SIG-M5 (cell line): ENCODE results near the gene SYTL4.

Experiments
- DNase-seq: peaks from one replicate; lab custom pipeline; 2025; lab: John Stamatoyannopoulos, UW

SYTL4 gene

DNA sequence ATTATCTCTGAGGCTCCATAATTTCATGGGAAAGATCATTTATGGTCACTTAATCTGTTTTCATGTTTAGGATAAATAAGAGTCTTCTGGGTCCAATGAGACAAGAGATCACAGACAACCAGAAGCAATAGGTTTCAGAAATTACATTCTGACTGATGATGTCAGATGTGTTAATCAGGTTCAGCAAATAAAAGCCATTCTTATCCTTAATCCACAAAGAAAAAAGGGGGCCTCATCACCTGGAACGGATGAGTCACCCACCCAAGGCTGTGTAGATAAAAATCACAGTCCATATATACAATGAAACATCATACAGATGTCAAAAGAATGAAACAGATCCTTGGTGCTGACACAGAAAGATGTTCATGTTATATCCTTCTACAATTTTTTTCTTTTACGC lies 36.6 kb downstream of the SYTL4 start:
- DNase-seq, result no peak

DNA sequence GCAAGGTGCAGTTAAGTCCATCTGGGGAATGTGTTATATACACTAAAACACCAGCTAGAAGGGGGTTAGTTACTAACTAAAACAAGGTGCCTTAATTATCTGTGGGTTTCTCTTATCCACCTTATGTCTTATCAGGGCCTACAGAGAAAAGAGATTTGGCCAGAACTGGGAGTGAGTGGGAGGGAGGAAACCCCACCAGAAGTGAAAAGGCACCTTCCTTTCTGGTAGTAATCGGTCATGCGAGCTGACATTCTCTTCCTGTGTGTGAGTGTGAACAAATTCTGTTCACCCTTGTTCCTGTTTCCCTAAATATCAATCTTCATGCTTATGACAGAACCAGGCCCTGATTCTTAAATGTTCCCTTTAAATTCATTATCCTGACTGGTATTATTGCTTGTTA lies 44.4 kb downstream of the SYTL4 start:
- no peak for DNase-seq

DNA sequence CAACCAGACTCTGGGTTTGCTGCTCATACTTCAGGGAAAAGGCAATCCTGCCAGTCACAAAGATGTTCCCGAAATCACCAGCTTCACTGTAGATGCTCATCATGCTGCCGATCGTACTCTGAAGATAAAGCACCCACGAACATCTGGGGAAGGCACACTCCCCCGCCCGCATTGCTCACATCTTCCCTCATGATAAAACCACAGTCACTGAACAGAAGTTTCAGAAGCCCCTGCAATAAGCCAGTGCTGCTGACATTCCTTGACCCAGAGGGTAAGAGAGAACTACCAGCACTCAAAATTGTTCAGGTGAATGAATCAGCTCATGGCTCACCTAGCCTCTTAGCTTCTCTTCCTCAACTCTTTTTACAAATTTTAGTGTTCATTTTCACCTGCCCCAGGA lies 44.8 kb downstream of the SYTL4 start:
- no peak for DNase-seq

DNA sequence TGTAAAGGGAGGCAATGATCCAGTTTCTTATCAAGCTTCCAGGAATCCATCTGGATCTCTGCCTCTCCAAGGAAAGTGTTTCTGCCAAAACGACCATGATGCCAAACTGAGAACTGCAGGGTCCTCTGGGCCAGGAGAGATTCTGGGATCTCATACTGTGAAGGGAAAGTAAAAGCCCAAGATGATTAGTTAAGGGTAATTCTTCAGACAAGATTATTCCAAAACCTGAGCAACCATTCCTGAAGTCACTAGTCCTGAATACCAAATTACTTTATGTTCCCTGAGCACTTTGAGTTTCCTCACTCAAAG lies 46.0 kb downstream of the SYTL4 start:
- DNase-seq, result no peak

DNA sequence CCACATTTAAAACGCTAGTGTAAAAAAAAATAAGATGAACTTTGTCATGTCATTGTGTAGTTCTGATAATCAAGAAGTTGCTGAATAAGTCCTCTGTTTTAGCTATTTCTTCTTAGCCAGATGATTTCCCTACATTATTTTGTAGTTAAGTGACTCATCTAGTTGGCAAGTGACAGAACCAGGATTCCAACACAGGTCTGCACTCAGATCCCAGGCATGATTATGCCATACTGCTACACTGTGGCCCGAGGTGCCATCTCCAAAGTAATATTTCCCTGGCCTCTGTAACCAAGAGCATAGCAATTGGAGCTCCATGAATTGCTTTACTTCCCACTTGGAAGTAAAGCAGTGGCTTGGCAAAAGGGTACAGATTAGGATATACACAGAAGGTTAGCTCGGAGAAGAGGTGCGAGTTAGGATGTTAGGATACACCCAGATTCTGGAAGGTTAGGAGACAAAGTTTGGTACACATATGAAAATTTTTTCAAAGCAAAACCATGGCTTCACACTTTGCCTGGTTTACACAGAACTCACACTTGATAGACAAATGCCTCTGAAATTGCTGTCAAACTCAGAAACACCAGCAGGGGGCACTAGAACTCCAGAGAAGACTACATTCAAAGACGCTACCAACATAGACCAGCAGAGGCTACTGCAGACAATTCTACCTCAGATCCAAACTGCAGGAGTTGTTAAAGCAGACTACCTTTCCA lies 46.5 kb downstream of the SYTL4 start:
- peak; percentile 11 for DNase-seq

DNA sequence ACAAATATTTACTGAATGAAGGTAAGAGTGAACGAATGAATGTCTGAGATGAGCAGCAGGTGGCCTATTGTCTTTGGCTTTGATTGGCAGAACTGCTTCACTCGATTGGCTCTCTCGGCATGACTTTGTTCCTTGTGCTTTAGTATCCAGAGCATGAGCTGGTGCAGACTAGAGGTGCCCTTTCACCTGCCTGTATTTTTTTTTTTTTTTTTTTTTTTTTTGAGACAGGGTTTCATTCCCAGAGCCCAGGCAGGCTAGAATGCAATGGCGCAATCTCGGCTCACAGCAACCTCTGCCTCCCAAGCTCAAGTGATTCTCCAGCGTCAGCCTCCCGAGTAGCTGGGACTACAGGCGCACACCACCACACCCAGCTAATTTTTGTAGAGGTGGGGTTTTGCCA lies 49.0 kb downstream of the SYTL4 start:
- no peak for DNase-seq

DNA sequence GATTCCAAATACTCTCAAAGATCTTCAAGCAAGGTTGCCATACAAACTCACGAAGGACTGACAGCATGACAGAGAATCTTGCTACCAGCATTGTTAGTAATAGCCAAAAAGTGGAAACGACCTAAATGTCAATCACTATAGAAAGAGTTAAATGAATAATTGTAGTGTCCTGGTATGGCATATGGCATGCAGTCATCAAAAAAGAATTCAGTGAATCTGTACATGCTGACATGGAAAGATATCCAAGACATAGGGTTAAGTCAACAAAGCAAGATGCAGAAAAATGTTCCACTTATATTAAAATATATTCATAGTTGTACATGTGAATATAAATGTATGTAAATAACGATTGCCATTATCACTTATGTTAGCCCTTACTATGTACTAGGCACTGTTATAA lies 50.3 kb downstream of the SYTL4 start:
- no peak for DNase-seq

DNA sequence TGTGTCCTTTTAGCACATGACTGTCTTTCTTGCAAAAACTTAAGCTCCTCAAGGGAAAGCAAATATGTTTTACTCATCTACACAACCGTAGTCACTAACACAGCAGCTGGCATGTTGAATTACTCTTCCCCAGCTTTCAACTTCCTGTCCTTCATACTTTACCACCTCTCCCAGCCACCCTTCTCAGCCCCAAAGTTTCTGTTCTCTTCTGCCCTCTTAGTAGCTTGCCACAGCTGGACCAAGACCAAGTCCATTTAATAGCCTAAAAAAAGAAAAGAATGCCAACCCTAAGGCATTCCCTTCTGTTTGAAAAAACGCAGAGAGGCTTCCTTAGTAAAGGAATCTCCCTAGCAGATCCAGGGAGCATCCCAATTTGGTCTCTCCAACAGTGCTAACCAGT lies 51.2 kb downstream of the SYTL4 start:
- no peak for DNase-seq

DNA sequence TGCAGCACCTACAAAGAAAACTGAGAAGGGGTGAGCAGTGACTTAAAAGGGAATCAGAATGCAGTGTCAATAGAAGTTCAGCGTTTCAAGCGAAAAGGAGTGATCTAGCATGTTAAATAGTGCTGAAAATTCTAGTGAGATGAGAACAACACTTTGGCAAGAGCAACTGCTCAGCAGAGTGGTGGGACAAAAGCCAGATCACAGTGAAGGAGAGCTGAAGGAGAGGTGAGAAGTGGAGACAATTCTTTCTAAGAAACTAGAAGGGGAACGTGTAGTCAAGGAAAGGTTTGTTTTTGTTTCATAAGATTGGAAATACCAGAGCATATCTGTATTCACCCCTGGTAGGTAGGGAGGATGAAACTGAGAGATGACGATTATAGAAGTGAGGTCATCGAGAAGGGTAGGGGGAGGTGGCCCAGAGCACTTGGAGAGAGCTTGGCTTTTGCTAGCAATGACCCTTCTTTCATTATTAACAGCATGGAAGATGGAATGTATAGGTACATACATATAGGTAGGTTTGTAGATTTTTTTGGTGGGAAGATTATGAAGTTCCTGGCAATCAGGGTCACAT lies 54.2 kb downstream of the SYTL4 start:
- DNase-seq, result no peak

DNA sequence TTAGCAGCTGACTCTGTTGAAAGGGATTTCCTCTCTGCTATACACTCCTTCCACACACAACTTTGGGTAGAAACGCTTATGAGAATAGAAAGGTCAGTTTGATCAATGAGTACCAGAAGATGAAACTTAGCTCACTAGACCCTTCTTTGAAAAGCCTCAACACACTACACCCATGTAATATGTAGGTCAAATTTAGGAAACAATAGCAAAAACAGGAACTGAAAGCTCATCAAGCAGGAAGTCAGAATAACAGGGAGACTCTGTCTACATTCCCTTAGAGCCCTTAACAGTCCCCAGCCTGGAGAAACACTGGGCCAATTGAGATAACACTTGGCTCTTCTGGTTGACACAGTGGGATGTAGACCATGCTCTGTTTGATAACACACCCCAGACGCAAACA lies 57.2 kb downstream of the SYTL4 start:
- no peak for DNase-seq

DNA sequence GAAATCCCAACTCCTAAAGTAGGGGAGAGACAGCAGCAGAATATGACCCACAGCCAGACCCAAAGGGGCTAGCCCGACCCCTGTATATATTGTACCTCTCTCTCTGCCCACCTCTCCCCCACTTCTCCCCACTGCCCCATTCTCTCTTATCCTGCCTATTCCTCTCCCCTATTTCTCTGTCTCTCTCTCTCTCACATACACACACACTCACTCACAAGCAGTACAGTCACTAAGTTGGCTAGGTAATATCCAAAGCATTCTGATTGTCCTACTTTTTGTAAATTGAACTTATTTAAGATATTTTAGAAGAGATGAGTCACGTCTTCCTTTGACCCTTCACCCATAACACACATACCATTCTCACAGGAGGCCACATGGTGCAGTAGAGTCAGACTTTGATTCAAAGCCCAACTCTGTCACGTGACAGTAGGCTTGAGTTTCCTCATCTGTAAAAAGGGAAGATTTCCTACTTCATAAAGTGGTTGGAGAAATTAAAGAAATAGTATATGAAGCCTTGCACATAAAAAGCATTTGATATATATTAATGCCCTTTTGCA lies 58.4 kb downstream of the SYTL4 start:
- no peak for DNase-seq

DNA sequence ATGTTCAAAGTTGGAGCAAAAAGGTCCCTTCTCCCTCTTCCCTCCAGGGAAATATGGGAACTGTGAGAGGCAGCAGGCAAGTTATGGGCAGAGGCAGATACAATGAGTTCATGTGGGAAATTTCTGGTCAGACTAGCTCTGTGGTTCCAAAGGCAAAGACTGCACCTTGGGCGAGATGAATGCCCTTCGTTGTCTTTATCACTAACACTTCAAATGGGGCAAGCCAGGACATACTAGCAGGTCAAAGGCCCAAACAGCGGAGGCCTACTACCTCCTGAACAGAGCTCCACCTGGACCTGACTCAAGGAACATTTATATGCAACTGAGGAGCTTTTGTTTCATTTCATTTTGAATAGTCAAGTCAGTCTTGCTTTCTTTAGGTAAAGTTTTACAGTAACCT lies 59.0 kb downstream of the SYTL4 start:
- no peak for DNase-seq

DNA sequence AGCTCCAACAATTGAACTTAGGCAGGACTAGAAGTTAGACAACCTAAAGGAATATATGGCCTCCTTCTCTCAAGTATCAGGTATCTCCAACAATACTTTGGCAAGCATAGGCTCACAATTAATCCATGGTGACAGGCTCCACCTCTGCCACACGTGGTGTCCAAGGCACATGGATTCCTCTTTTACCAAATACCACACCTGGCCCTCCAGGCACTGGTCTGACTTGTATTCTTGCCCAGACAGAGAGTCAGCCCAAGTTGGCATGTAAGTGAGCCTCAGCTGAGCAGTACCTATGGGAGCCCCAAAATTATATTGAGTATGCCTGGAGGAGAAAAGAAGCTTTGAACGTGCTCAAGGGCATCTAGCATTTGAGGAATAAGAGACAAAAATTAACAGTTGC lies 68.3 kb downstream of the SYTL4 start:
- DNase-seq, result no peak

DNA sequence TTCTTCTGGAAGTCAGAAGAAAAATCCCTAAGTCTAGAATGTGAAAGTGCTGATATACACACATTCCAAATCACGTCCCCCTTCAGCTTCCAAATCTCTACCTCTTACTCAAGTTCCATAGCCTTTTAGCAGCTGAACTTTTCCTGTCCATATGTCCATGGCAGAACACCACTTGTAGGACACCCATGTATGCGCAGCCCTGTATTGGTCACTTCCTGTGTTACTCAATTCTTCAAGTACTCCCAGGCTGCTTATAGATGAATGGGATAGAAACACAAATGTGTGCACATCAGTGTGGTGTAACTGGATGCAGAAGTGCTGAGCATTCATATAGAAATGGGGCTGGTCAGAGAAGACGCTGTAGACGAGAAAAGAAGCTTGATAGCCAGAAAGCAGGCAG lies 69.1 kb downstream of the SYTL4 start:
- no peak for DNase-seq

DNA sequence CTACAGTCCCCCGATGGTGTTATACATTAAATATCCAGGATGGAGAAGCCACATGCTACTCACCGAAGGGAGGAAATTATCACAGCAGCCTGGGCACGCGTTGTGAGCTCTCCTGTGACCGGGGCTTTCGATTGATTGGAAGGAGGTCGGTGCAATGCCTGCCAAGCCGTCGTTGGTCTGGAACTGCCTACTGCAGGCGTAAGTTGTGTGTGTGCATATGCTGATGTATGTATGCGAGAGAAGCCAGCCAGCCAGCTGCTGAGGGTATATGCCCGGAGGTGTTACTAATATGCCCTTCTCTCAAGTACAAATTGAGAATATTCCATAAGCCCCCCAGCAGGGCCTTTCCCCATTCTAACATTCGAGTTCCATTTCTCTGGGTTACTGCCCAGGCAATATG lies 69.8 kb downstream of the SYTL4 start:
- no peak for DNase-seq

DNA sequence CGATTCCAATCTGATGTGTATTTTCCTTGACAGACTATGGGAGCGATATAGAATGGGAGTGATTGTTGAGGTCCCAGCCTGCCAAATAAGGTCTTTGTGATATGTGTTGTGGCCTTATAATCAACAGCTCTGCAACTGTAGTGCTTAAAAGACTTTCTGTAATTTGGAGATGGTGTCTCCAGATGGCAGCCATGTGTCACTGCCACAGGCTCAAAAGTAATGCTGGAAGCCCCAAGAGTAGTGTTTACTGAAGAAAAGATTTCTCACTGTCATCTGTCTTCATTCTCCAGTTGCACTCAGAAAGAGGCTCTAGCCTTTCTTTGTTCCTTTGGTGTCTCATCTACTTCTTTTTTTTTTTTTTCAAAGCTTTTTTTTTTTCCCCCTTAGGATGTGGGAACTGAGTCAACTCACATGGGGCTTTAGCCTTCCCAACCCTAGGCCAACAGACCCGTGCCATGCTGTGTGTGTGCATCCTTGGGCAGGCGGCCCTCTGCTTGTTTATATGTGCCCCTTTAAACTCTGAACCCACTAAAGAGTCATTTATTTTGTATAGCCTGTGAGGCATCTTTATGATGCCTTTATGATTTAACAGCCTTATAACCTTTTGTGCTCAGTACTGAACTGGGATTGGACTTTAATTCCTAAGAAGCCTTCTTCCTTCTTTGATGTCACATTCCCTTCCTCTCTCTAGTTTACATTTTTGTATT lies 72.3 kb downstream of the SYTL4 start:
- DNase-seq, result no peak

DNA sequence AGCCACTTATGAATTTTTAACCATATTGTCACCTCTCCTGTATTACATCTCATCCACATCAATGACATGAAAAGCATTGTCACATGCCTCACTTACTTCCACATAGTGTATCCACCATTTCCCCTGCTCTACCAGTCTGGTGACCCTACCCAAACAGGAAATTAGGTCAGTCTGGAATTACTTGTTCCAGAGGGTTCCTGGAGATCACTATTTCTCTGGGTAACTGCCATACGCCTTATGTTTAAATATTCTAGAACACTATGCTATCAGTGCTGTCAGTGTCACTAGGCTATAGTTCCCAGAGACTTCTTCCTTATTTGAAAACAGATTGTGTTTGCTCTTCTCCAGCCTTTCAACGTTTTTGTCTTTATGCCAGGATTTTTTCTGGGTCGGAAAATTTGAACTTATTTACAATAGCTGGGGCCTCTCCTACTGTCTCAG lies 73.0 kb downstream of the SYTL4 start:
- no peak for DNase-seq

DNA sequence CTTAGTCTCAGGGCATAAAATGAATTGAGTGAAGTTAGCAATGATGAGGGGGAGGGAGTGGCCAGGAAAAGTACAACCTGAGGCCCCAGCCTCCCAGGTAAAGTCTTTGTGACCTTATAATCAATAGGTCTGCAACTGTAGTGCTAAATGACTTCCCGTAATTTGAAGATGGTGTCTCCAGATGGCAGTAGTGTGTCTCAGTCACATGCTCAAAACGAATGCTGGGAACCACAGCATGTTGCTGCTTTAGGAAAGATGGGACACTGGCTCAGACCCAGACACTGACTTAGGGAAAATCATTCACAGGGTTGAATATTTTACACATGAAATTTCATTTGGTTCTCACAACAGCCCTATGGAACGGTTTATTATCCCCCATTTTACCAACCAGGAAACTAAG lies 77.7 kb downstream of the SYTL4 start:
- no peak for DNase-seq

DNA sequence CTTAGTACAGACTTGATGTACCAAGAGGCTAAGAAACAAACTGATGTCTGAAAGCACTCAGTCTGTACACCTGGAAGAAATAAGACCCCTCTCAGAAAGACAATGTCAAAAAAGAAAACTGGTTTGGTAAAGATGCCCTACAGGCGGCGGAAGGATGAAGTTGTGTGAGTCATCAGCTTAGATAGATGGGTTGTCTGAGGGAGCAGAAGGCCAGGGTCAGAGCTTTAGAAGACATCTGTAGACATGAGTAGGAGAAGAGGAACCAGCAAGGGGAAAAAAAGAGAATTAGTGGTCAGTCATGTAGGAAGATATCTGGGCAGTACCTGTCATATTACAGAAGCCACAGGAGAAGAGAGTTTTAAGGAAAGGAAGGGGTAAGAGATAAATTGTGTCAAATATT lies 79.7 kb downstream of the SYTL4 start:
- no peak for DNase-seq

DNA sequence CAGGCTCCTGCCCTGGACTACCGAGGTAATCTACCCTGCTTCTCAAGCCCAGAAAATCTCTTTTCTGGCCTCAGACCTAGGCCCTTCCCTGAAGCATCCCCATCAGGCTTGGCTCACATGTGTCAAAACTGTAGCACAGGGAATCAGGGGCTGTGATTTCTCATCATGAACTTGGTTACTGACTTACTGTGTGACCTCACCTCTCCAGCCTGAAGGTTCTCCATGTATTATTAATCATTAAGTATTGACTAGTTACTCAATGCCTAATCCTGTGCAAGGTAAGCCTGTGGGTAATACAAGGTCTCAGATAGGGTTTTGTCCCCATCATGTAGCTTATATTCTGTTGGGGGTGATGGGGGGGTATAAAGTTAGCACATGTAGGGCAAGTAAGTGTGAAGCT lies 81.1 kb downstream of the SYTL4 start:
- DNase-seq, result no peak

DNA sequence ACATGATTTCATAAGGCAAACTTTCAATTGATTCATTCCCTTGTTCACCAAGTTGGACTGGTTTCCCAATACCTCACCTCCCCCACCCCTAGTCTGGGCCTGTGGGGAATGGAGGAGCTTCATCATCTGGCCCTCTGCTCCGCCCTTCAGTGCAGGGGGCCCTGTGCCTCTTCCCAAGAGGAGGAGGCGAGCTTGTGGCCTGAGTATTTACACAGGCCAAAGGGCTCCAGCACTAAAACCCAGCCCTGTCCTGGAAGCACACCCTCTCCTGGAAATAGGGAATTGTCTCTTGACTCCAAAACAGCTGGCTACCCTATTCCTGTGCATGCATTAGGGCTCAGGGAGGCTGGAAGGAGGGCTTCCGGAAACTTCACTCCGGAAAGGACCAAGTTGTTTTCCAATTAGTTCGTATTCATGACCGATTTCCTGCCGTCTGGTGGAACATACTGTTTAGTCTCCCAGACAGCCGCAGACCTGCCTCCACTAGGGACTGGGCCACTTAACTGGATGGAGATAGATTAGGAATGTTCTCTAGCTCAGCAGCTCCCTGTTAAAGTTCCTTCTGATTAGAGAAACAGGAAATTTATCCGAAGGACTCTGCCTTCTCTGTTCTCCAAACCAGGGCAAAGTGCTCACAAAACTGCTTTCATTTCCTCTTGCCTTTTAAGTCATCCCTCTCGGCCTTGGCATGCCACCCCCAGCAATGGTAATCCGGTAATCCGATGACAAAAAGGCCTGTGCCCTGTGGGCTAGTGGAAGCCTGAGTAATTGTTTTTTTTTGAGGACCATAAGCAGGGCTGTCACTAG lies 82.2 kb downstream of the SYTL4 start:
- DNase-seq, result no peak
